Measurements from ENCODE around the gene TMC4.

TMC4 gene

GRCh38 chr19:54152267-54152666, 20.7 kb downstream of the TMC4 start:
- Histone ChIP-seq H3K4me3 (ENCODE audit: low read length) (no peak overlapping the region), H3K27me3 (ENCODE audit: insufficient read depth, low read length) (no peaks in the 10 kb centered on the region), H3K4me1 (ENCODE audit: insufficient read depth, low read length) (no peaks in the 10 kb centered on the region), H3K36me3 (ENCODE audit: insufficient read depth, low read length) (peaks cover 85% of the 10 kb centered on the region), H2AFZ (ENCODE audit: low read depth, low read length) (no peak overlapping the region), H3K9me3 (ENCODE audit: low read length) (no peaks in the 10 kb centered on the region)

GRCh38 chr19:54151362-54152035, 21.5 kb downstream of the TMC4 start:
- Histone ChIP-seq H2AFZ (ENCODE audit: low read depth, low read length) (no peak overlapping the region), H3K9me3 (ENCODE audit: low read length) (no peaks in the 10 kb centered on the region), H3K36me3 (ENCODE audit: insufficient read depth, low read length) (peaks cover 87% of the 10 kb centered on the region), H3K4me1 (ENCODE audit: insufficient read depth, low read length) (no peaks in the 10 kb centered on the region), H3K4me3 (ENCODE audit: low read length) (no peak overlapping the region), H3K27me3 (ENCODE audit: insufficient read depth, low read length) (no peaks in the 10 kb centered on the region)

- Histone ChIP-seq H3K36me3 (ENCODE audit: insufficient read depth, low read length) (peaks cover 90% of the 10 kb centered on the region), H2AFZ (ENCODE audit: low read depth, low read length) (no peak overlapping the region), H3K4me3 (ENCODE audit: low read length) (no peak overlapping the region), H3K4me1 (ENCODE audit: insufficient read depth, low read length) (no peaks in the 10 kb centered on the region), H3K9me3 (ENCODE audit: low read length) (no peaks in the 10 kb centered on the region), H3K27me3 (ENCODE audit: insufficient read depth, low read length) (no peaks in the 10 kb centered on the region)
Measured at GRCh38 chr19:54149021-54149812, 23.7 kb downstream of the TMC4 start.

GRCh38 chr19:54148158-54148557, 24.8 kb downstream of the TMC4 start:
- Histone ChIP-seq H3K27me3 (ENCODE audit: insufficient read depth, low read length) (no peaks in the 10 kb centered on the region), H3K9me3 (ENCODE audit: low read length) (no peaks in the 10 kb centered on the region), H2AFZ (ENCODE audit: low read depth, low read length) (no peak overlapping the region), H3K4me1 (ENCODE audit: insufficient read depth, low read length) (no peaks in the 10 kb centered on the region), H3K36me3 (ENCODE audit: insufficient read depth, low read length) (peaks cover 89% of the 10 kb centered on the region), H3K4me3 (ENCODE audit: low read length) (no peak overlapping the region)

- no peak overlapping the region for H3K4me3 ChIP-seq (ENCODE audit: low read length)
- no peaks in the 10 kb centered on the region for H3K9me3 ChIP-seq (ENCODE audit: low read length)
- H2AFZ ChIP-seq (ENCODE audit: low read depth, low read length), result no peak overlapping the region
- peaks cover 90% of the 10 kb centered on the region for H3K36me3 ChIP-seq (ENCODE audit: insufficient read depth, low read length)
- no peaks in the 10 kb centered on the region for H3K27me3 ChIP-seq (ENCODE audit: insufficient read depth, low read length)
- H3K4me1 ChIP-seq (ENCODE audit: insufficient read depth, low read length), result no peaks in the 10 kb centered on the region
Measured at GRCh38 chr19:54147676-54148075, 25.3 kb downstream of the TMC4 start.

GRCh38 chr19:54145541-54146158, 27.3 kb downstream of the TMC4 start:
- H3K9me3 ChIP-seq (ENCODE audit: low read length), result no peaks in the 10 kb centered on the region
- H3K4me1 ChIP-seq (ENCODE audit: insufficient read depth, low read length), result no peaks in the 10 kb centered on the region
- H3K4me3 ChIP-seq (ENCODE audit: low read length), result no peak overlapping the region
- no peaks in the 10 kb centered on the region for H3K27me3 ChIP-seq (ENCODE audit: insufficient read depth, low read length)
- H2AFZ ChIP-seq (ENCODE audit: low read depth, low read length), result no peak overlapping the region
- peaks cover 92% of the 10 kb centered on the region for H3K36me3 ChIP-seq (ENCODE audit: insufficient read depth, low read length)

- no peak overlapping the region for H3K4me3 ChIP-seq (ENCODE audit: low read length)
- peaks cover 80% of the 10 kb centered on the region for H3K36me3 ChIP-seq (ENCODE audit: insufficient read depth, low read length)
- H3K9me3 ChIP-seq (ENCODE audit: low read length), result no peaks in the 10 kb centered on the region
- H3K27me3 ChIP-seq (ENCODE audit: insufficient read depth, low read length), result no peaks in the 10 kb centered on the region
- peaks cover 12% of the 10 kb centered on the region for H3K4me1 ChIP-seq (ENCODE audit: insufficient read depth, low read length)
- H2AFZ ChIP-seq (ENCODE audit: low read depth, low read length), result no peak overlapping the region
Measured at GRCh38 chr19:54142166-54142780, 30.7 kb downstream of the TMC4 start.

GRCh38 chr19:54141356-54141755, 31.6 kb downstream of the TMC4 start:
- H3K4me3 ChIP-seq (ENCODE audit: low read length), result no peak overlapping the region
- H3K4me1 ChIP-seq (ENCODE audit: insufficient read depth, low read length), result peaks cover 14% of the 10 kb centered on the region
- no peaks in the 10 kb centered on the region for H3K9me3 ChIP-seq (ENCODE audit: low read length)
- H3K27me3 ChIP-seq (ENCODE audit: insufficient read depth, low read length), result no peaks in the 10 kb centered on the region
- H3K36me3 ChIP-seq (ENCODE audit: insufficient read depth, low read length), result peaks cover 71% of the 10 kb centered on the region
- H2AFZ ChIP-seq (ENCODE audit: low read depth, low read length), result no peak overlapping the region

GRCh38 chr19:54138489-54139256, 34.3 kb downstream of the TMC4 start:
- Histone ChIP-seq H3K4me1 (ENCODE audit: insufficient read depth, low read length) (peaks cover 22% of the 10 kb centered on the region), H3K36me3 (ENCODE audit: insufficient read depth, low read length) (peaks cover 44% of the 10 kb centered on the region), H3K27me3 (ENCODE audit: insufficient read depth, low read length) (no peaks in the 10 kb centered on the region), H2AFZ (ENCODE audit: low read depth, low read length) (no peak overlapping the region), H3K4me3 (ENCODE audit: low read length) (peak overlapping the region; percentile 63), H3K9me3 (ENCODE audit: low read length) (no peaks in the 10 kb centered on the region)

- H2AFZ ChIP-seq (ENCODE audit: low read depth, low read length), result peak within 1 kb of the TSS; percentile 11
Measured at GRCh38 chr19:54137699-54138488, 35.1 kb downstream of the TMC4 start, which contains the start of gene CNOT3. Gene CNOT3 (plus strand): TSS chr19:54137762. CDS start chr19:54142979, 5,217 bp downstream.

GRCh38 chr19:54136864-54137698, 35.9 kb downstream of the TMC4 start:
- H3K9me3 ChIP-seq (ENCODE audit: low read length), result no peaks in the 10 kb centered on the region
- H3K4me3 ChIP-seq (ENCODE audit: low read length), result peak overlapping the region; percentile 63
- no peaks in the 10 kb centered on the region for H3K27me3 ChIP-seq (ENCODE audit: insufficient read depth, low read length)
- H2AFZ ChIP-seq (ENCODE audit: low read depth, low read length), result peak overlapping the region; percentile 11
- peaks cover 30% of the 10 kb centered on the region for H3K36me3 ChIP-seq (ENCODE audit: insufficient read depth, low read length)
- H3K4me1 ChIP-seq (ENCODE audit: insufficient read depth, low read length), result peaks cover 22% of the 10 kb centered on the region

More at GRCh38 chr19:54137699-54138488, 35.1 kb downstream of the TMC4 start, which contains the start of gene CNOT3:
- H3K4me1 ChIP-seq (ENCODE audit: insufficient read depth, low read length), result peaks cover 22% of the 10 kb centered on the region
- H3K4me3 ChIP-seq (ENCODE audit: low read length), result peak within 1 kb of the TSS; percentile 63
- H3K27me3 ChIP-seq (ENCODE audit: insufficient read depth, low read length), result no peaks in the 10 kb centered on the region
- H3K36me3 ChIP-seq (ENCODE audit: insufficient read depth, low read length), result peaks cover 38% of the 10 kb centered on the region
- no peaks in the 10 kb centered on the region for H3K9me3 ChIP-seq (ENCODE audit: low read length)
